Stimulated activated CD4-positive, alpha-beta T cell treated with anti-CD3 and anti-CD28 coated beads, TNF-alpha, amount 100 ng/mL, for 4 hours (primary cell): ENCODE results near the gene L3MBTL3.

Source experiments
- DNase-seq, 3 experiments: peaks; one replicate each; pipeline ENCODE4 v3.0.0-alpha.2; 2020; ENCODE audit warnings: low read depth in 3 of 3

The L3MBTL3 gene

DNA sequence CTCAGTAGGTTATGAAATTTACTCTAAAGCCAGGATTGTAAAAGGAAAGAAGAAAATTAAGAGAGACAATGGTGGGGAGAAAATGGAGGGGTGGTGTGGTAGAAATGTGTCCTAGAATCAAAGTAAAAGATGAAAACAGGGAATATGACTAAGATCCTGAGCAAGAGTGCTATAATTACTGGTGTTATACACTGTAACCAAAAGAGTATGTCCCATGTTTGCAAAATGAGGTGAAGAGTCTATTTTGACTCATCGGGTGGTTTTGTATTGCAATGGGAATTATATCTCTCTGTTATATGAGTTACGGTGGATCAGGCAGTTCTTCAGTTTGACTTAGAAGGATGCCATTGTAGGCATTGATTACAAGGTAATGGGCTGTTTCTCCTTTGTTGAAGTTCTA lies 8.5 kb downstream of the L3MBTL3 start:
- no peak for DNase-seq

DNA sequence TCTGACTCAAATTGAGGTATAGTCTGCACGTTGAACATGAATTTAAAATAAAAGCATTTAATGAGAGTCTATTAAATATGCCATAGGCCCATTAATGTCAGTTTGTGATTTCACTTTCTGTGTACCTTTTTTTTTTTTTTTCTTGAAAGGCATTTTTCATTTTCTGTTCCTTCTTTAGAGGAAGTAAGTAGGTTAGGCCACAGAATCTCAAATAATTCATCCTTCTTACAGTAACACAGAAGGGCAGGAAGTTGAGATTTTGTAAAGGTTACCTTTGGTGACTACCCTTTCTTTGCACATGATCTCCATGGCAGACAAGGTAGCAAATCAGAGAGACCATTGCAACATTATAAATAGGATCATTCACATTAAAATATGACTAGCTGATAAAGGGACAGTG lies 9.6 kb downstream of the L3MBTL3 start:
- no peak for DNase-seq

DNA sequence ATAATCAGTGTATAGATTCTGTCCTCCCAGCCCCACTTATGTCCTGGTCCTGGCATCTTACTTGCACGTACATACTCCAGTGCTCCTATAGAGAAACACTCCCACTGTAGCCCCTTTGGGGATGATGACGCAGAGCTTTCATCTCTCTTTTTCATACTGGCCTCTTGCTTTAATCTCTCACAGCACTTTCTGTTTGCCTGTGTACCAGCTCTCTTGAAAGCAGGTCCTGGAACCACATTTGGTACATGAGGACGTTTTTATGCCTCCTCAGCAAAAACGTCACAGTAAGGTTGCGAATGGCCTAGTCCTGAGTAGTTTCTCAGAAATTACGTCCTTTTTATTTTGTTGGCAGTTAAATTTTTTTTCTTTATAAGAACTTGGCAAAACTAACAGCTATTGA lies 10.8 kb downstream of the L3MBTL3 start:
- no peak for DNase-seq

DNA sequence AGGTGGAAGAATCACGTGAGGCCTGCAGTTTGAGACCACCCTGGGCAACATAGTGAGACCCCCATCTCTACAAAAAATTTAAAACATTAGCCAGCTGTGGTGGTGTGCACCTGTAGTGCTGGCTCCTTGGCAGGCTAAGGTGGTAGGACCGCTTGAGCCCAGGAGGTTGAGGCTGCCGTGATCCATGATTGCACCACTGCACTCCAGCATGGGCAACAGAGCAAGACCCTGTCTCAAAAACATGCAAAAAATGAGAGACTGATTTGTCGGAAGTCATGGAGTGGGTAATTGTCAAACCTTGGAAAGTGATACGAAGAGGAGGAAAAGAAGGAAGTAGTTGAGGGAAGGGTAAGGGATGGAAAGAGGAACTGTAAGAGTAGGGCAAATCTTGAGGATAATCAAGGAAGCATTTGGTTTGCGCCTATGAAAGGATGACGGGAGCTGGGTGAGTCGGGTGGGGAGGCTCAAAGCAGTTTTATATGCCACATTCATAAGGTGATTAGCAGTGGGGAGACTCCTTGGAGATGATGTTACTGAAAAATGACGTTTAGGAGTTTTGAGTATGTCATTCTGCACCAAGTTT lies 14.5 kb downstream of the L3MBTL3 start:
- DNase-seq: no peak

DNA sequence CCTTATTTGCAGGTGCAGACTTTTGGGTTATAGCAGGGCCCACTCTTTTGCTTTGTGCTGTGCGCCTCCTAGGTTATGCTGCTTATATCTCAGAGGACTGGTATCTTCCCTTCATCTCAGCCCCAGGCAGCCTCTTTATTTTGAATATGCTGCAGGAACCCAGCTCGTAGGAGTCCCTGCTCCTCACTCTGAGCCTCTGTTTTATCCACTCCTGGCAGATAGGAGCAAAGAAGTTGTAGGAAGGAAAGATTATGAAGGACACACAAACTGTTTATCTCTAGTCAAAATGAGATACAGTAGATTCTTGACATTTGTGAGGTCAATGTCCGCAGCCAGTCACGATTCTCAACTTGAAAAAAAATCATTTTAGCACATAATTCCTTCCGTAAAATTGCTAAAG lies 15.6 kb downstream of the L3MBTL3 start:
- no peak for DNase-seq

DNA sequence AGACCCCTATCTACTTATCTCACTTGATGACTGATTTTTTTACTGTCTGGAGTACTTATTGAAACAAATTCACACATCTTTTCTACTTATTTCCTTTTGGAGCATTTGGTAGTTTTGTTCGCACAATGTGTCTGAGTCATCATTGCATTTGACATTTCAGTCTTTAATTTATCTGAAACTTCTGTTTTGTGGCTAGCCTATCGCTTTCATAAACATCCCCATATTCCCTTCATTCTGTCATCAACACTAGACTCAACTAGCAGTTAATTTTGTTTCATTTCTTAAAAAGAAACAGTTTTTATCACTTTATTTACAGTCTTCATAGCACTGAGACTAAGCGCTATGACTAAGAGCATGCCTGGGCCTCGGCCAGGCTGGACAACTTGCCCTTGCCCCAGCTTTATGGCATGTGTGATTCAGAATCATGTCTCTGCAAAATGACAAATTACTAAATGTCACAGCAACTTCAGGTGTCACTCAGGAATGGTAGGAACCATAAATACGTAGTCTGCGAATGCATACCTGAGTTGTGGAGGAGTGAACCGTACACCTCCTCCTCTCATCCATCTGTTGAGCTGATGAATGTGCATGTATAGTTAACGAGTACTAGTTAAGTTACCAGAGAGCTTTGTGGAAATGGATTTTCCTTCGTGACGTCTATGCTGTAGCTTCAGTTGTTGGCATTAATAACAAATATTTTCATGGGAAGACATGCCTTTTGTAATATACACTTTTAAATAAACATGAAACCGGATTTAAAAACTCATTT lies 16.2 kb downstream of the L3MBTL3 start:
- no peak for DNase-seq

DNA sequence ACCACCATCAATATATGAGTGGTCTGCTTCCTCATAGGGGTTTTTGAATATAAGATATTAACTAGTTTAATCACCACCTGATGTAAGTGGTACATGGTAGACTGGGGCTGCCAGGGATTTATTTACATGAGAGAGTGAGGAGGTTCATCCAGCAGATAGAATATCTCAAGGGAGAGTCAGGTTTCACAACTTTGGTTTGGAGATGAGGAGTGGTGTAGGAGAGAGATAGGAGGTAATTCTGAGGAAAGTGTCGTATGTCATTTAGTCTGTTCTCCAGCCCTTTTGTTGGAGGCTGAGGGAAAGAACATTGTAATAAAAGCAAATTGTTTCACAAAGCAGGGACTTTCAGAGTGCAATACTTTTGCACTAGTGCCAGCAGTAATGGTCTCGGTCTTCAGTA lies 16.8 kb downstream of the L3MBTL3 start:
- no peak for DNase-seq

DNA sequence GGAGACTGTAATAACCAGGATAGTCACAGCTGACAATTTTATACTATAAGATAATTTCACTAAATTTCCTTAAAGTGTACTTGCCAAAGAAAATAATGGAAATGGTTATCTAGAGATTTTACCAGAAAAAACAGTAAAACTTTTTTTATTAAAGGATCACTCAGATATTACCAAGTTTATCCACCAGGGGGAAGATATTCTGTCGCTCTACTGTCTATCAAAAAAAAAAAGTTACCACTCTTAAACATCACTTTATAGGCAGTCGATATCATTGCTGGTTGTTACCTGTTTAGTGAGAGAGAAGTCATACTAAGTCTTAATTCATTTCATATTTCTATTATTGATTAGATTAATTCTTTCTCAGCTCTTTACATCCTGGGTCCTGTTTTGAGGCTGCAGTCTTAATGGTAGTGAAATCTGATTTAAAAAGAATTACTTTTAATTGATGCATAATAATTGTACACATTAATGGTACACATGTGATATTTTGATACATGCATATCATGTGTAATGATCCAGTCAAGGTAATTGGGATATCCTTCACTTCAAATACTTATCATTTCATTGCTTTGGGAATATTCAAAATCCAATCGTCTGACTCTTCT lies 18.9 kb downstream of the L3MBTL3 start:
- no peak for DNase-seq

DNA sequence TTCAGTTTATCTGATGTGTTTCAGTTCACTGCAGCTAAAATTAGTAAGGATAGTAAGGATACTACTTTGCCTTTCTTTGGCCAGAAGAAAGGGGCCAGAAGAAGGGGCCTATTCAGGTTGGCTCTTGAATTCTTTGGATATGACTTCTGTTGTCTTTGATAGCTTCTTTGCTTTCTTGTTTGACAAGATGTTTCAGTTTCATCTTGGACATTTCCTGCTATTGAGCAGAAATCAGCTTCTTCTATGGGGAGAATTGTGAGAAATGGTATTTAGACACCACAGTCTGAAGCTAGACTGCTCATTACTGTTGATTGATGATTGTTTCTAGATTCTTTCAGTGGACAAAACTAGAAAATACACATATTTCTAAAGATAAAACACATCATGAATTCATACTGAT lies 23.2 kb downstream of the L3MBTL3 start:
- no peak for DNase-seq

DNA sequence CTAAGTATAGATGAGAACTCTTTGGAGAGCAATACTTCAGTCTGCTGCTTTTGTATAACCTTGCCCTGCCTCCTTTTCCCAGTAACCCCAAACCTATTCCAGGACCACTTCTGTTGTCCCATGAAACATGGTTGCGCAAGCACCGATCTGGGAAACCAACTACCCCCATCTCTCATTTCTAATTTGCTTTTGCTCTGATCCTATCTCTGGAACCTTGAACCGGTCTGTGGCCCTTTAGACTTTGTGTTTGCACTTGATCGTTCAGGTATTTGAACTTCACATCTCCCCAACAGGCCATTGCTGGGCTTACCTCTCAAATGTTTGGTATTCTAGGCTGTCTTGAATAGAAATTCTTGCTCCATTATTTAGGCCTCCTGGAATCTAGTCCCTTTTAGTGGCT lies 25.0 kb downstream of the L3MBTL3 start:
- DNase-seq: no peak

DNA sequence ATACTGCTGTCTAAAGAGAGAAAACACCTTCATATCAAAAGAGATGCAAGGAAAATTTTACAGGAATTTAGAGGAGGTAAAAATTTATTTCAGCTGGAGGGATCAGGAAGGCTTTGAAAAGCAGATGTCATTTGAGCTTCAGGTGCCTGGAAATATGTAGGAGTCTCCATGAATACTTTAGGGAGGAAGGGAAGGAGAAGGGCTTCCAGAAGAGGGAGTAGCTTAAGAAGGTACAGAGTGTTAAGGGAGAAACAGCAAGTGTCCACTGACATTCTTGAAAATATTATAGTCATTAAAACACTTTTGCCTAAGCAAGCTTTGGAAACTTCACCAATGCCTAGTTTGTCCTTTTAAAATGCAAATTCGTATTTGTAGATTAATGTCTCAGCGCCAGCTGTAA lies 27.2 kb downstream of the L3MBTL3 start:
- no peak for DNase-seq

DNA sequence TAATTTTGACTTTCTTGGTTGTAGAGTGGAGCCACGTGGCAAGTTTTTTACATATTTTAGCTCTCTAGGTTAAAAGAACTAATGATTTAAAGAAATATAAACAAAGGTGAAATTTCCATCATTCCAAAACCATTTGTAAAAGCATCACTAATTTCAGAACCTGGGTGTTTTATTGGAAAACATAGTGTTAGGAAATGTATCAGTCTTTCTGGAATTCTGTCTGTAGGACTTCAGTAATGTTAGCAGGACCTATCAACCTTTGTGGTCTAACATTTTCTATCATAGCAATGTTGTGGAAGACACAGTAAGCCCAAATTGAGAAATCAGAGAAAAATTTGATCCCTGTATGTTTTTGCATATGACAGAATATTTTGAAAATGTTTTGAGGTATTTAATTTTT lies 28.3 kb downstream of the L3MBTL3 start:
- no peak for DNase-seq

DNA sequence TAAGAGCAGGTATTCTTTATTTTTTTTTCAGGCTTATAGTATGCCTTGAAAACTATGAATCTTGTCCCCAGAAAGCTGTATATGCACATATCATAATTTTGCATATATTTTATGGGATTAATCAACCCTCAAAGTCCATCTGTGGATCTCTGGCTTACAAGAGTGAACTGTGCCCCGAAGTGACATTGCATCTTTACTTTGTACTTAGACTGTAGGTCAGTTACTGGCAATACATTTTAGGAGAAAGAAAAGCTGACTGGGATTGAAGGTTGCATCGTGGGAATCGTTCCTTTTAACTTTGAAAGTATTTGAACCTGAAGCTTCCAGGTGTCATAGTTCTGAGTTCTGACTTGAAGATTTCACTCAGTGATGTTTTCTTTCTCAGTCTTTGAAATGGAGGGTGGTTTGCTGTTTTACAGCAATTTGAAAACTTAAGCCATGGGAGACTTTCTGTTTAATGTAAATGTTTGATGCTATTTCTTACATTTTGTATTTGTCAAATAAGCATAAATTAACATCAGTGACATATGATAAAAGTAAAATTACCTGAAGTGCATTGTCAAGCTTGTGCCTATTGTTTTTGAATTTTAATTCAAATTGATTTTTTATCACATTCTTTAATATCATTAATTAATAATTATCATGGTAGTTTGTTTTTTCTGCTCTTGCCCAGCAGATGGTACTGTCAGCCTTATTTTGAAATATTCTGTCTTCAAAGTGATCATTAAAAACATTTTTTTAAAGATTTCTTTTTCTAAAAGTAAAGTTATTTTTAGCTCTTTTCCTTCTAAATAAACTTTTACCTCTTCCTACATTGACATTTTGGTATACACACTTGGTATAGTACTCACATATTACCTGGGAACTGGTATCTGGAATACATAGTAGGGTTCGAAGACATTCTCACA lies 29.0 kb downstream of the L3MBTL3 start:
- DNase-seq: no peak

DNA sequence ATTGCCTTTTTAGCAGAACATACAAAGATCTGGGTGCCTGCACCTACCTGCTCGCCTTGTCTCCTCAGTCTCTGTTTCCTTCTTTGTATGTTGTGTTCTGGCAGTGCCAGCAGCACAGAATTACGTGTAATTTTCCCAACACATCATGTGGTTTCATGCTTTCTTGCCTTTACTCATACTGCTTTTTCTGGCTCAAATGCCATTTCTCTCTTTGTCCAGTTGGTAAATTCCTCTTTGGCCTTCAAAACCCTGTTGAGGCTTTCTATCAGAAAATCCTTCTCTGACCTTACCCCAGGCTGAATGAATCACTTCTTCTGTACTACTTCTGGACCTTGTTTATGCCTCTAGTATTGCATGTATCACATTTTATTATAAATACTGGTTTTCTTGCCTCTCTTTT lies 31.8 kb downstream of the L3MBTL3 start:
- no peak for DNase-seq

DNA sequence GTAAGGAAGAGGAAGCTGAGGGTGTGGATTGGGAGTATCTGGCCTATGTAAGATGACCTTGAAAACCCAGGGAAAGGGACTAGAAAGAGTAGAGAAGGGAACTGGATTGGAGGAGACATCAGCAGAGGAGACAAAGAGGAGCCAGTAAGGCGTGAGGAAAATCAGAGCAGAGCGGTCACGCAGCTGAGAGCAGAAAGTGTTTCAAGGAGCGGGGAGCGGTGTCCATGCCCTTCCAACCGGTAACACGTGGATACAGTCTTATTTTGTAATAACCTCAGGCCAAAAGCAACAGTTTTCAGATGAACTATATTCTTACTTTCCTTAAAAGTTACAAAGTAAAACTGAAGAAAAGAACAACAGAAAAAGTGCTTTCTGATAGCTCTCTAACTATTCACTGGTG lies 36.3 kb downstream of the L3MBTL3 start:
- DNase-seq: no peak

DNA sequence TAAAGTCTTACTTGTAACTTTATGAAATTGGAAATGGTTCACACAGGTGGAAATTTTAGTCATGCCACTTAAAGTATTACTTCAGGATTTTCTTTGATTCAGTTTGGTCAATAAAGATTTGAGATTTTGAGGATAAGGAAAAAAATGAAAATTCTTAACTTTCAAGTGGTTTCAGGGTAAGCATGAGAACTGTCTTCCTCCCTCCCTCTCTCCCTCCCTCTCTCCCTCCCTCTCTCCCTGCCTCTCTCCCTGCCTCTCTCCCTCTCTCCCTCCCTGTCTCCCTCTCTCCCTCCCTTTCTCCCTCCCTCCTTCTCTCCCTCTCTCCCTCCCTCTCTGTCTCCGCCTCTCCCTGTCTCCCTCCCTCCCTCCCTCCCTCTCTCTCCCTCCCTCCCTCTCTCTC lies 36.9 kb downstream of the L3MBTL3 start:
- no peak for DNase-seq

DNA sequence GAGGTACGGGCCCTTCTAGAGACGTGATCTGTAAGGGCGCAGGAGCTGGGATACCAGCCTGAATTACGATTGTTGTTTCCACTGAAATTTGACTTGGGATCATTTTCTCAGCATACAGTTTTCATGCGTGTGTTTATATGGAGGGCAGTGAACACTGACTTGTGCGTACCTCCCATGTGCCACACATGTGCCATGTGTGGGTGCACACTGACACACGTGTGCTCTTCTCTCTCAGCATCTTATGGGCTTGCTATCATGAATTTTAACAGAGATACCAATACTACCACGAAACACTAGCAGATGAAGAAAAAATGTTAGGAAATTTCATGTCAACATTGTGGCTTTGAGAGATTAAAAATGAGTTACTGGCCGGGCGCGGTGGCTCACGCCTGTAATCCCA lies 39.1 kb downstream of the L3MBTL3 start:
- DNase-seq: no peak

DNA sequence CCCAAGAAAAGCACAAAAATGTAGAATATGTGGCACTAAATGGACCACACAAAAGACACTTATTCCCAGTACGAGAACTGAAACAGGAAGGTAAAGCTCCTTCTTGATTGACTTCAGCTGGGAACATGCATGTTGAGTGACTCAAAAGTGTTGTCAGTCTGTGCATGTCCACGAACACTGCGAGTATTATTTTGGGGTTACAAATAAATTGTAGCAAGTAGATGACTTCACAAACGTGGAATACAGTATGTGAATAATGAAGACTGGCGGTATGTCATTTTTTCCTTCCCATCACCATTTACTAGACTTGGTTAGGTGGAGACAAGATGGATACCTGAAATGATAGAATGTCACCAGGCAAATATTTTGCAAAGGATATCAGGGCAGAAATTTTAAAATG lies 45.4 kb downstream of the L3MBTL3 start:
- no peak for DNase-seq

DNA sequence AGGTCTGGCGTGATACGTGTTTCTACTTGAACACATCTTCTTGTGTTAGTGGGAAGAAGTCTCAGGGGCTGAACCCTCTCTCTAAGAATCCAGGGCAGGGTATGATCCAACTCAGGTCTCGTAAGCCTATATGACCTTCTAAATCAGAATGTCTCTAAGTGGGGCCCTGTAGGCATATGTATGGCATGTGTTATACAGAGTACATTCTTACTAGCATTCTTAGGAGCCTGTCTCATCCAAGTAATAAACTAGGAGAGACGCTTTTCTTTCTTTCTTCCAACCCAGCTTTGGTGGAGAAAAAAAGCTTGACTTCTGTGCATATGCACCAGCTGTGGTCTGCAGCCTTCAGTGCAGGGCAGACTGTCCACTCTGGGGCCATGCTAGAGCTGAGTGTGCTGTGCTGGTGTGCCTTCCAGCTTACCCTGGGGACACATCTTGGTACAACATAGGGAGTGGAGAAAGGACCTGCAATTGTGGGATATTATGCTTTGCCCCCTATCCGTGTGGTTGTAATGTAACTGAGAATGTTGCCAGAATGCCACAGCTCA lies 47.3 kb downstream of the L3MBTL3 start:
- DNase-seq: no peak

DNA sequence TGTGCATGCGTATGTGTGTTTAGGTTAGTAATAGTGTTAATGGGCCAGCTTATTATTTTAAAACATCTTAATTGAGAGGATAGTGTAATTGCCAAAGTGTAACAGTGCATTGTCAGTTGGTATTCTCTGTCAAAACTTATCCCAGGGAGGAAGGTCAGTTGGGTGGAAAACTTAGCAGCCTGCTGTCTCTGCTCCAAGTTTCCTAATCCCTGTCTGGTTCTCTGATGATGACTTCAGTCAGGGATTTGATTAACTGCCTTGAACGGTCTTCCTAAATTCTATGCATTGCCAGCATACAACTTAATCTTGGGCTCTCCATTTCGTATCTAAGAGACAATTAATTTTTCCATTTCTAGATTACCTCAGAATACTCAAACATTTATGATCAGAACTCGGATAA lies 51.1 kb downstream of the L3MBTL3 start:
- no peak for DNase-seq

DNA sequence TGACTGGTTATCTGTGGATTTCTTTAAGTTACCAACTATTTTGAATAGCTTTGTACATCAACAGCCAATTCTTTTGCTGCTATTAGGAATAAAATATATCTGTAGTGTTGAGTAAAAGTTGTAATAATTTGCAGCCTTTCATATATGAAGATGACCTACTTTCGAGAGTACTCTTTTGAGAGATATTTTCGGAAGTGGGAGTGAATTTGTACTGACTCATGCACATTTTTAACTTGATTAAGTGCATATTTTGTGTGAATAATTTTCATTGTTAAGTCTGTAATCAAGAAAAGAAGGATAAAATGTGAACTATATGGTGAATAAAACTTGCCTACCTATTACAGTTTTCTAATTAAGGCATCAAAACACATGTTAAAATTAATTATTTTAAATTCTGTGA lies 51.9 kb downstream of the L3MBTL3 start:
- no peak for DNase-seq

DNA sequence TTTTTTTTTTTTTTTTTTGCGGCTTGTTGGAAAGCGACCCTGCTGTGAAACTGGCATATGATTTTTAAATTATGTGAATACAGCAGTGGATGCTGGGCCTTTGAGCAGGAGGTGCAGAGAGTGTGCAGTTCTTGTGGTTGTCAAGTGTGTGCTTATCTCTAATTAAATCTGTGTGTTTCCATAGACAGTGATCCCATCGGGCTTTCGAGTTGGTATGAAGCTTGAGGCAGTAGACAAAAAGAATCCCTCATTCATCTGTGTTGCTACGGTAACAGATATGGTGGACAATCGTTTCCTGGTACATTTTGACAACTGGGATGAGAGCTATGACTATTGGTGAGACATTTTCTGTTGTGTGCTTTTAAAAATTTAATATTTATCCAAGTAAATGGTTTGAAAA lies 52.4 kb downstream of the L3MBTL3 start:
- no peak for DNase-seq
